BJ (cell line): Measurements from ENCODE around the gene NCBP1. TPM values are rescaled to one million over a fixed set of nuclear protein-coding genes. Genes with fewer than 3 reads are reported as not detected.
A peak's percentile ranks its signal among the peaks of the same experiment; 100 is the strongest.
"Not testable (repeated sequence)": the region's sequence is repeated elsewhere in the genome, so short reads cannot be mapped to it uniquely, and the experiment has no call there.

Experiments
- CTCF ChIA-PET: fragments of 350-600 bp; formaldehyde crosslinking; extraction: SDS; loops from one replicate; lab custom pipeline; 2021; ENCODE audit warnings: antibody characterized with exemption, inconsistent platforms; lab: Yijun Ruan, JAX
- POLR2A ChIA-PET: fragments of 300-600 bp; sonication (Branson Sonifier 250); formaldehyde crosslinking; extraction: SDS; loops from one replicate; lab custom pipeline; 2021; ENCODE audit warnings: antibody characterized with exemption; lab: Charles Lee
- DNase-seq: peaks from one replicate; pipeline ENCODE4 v3.0.0-alpha.2; 2011; ENCODE audit warnings: low read depth
- H3K27me3 ChIP-seq: 2 replicates; pipeline ENCODE4 v1.6.0; 2011; ENCODE audit warnings: low read length; ENCODE audit not compliant: control insufficient read depth, insufficient read depth
- H3K36me3 ChIP-seq: 2 replicates; pipeline ENCODE4 v1.5.1; 2011; ENCODE audit warnings: low read length; ENCODE audit not compliant: control insufficient read depth, insufficient read depth
- H3K4me3 ChIP-seq: 2 replicates; pipeline ENCODE4 v1.5.1; 2011; ENCODE audit warnings: low read depth, mild to moderate bottlenecking, control low read depth, low read length
- polyA minus RNA-seq: library from RNA; depleted of rRNA, polyadenylated mRNA; stranded (reverse); fragments of >200 nt; gene quantifications from 2 replicates; pipeline ENCODE4 v1.2.3, GENCODE V29; 2011; rRNA and poly(A)+ RNA removed
- polyA plus RNA-seq: library from polyadenylated mRNA; depleted of rRNA; stranded (reverse); fragments of >200 nt; gene quantifications from 2 replicates; pipeline ENCODE4 v1.2.3, GENCODE V29; 2011; rRNA removed
- TF ChIP-seq, protein P1 (sequence below): IDR thresholded peaks from 2 replicates; pipeline ENCODE4 v1.5.1; 2011; ENCODE audit warnings: low read depth, mild to moderate bottlenecking, control low read depth, inconsistent platforms, low read length, moderate library complexity; ENCODE audit not compliant: insufficient read depth

Gene NCBP1, protein sequence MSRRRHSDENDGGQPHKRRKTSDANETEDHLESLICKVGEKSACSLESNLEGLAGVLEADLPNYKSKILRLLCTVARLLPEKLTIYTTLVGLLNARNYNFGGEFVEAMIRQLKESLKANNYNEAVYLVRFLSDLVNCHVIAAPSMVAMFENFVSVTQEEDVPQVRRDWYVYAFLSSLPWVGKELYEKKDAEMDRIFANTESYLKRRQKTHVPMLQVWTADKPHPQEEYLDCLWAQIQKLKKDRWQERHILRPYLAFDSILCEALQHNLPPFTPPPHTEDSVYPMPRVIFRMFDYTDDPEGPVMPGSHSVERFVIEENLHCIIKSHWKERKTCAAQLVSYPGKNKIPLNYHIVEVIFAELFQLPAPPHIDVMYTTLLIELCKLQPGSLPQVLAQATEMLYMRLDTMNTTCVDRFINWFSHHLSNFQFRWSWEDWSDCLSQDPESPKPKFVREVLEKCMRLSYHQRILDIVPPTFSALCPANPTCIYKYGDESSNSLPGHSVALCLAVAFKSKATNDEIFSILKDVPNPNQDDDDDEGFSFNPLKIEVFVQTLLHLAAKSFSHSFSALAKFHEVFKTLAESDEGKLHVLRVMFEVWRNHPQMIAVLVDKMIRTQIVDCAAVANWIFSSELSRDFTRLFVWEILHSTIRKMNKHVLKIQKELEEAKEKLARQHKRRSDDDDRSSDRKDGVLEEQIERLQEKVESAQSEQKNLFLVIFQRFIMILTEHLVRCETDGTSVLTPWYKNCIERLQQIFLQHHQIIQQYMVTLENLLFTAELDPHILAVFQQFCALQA
- polyA plus RNA-seq, result 11.0 and 21.8 TPM in 2 replicates
- polyA minus RNA-seq, result 12.7 and 15.1 TPM in 2 replicates

DNA sequence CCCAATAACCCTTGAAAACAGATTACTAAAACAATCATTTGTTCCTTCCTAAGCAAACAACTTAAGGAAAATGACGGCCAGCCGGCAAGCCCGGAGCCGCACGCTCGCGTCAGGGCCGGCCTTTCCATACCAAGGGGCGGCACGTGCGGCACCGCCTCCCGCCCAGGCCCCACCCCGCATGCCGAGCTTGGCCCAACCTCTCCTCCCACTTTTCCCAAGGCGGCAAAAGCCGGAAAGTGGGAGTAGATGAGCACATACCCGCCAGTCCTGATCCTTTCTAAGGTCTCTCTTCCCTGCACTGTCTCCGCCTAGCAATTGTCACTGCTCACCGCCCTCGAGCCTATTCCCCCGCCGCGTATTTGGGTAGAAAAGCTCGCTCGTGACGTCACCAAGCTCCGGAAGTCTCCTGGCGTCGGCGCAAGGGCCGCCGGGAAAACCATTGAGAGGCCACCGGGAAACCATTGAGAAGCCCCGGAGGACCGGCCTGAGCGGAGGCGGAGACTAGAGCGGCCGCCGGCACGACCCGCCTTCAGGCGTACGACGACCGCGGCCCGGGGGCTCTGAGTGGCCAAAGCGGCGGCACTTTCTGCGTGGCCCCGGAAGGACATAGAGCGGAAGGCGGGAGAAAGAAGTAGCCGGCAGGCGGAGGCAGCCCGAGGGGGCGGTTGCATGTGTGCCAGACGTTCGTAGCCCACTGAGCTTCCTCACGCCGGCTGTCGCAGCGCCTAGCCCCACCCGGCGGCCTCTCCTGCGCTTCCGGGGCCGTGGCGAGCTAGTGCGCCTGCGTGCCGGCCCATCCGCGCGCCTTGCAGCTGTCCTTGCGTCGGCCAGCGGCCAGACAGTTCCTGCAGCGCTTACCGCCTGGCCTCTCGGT is at the start of gene NCBP1, which contains the start of gene TSTD2:
TSS of gene NCBP1 (plus strand) at position 837 of the 874 bp plus-strand sequence. CDS start 61 bp downstream, outside the sequence.
TSS of gene TSTD2 (minus strand) at position 384 of the 874 bp plus-strand sequence. CDS start 5,806 bp downstream, outside the sequence.
- H3K36me3 ChIP-seq, result no peaks in the 10 kb centered on the region
- TF ChIP-seq, protein P1, sequence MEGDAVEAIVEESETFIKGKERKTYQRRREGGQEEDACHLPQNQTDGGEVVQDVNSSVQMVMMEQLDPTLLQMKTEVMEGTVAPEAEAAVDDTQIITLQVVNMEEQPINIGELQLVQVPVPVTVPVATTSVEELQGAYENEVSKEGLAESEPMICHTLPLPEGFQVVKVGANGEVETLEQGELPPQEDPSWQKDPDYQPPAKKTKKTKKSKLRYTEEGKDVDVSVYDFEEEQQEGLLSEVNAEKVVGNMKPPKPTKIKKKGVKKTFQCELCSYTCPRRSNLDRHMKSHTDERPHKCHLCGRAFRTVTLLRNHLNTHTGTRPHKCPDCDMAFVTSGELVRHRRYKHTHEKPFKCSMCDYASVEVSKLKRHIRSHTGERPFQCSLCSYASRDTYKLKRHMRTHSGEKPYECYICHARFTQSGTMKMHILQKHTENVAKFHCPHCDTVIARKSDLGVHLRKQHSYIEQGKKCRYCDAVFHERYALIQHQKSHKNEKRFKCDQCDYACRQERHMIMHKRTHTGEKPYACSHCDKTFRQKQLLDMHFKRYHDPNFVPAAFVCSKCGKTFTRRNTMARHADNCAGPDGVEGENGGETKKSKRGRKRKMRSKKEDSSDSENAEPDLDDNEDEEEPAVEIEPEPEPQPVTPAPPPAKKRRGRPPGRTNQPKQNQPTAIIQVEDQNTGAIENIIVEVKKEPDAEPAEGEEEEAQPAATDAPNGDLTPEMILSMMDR, result no peak
- CTCF ChIA-PET, result interaction anchor here (0.6 to 8.0 kb wide), 6 partner anchors 17 to 267 kb away, joined by 3 to 37 read pairs (median 3); no protein-coding TSS in a partner anchor
- peak; percentile 90 for DNase-seq
- POLR2A ChIA-PET, result interaction anchor here (0.6 kb wide), 1 partner anchor 597 kb away, joined by 3 read pairs; no protein-coding TSS in a partner anchor
- no peaks in the 10 kb centered on the region for H3K27me3 ChIP-seq
- peak within 1 kb of the TSS; percentile 88 for H3K4me3 ChIP-seq

DNA sequence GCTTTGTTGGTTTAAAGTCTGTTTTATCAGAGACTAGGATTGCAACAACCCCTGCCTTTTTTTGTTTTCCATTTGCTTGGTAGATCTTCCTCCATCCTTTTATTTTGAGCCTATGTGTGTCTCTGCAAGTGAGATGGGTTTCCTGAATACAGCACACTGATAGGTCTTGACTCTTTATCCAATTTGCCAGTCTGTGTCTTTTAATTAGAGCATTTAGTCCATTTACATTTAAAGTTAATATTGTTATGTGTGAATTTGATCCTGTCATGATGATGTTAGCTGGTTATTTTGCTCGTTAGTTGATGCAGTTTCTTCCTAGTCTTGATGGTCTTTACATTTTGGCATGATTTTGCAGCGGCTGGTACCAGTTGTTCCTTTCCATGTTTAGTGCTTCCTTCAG is 48.8 kb upstream of the NCBP1 start:
- H3K36me3 ChIP-seq, H3K27me3 ChIP-seq, DNase-seq, H3K4me3 ChIP-seq, CTCF ChIA-PET, POLR2A ChIA-PET: not testable (repeated sequence)

DNA sequence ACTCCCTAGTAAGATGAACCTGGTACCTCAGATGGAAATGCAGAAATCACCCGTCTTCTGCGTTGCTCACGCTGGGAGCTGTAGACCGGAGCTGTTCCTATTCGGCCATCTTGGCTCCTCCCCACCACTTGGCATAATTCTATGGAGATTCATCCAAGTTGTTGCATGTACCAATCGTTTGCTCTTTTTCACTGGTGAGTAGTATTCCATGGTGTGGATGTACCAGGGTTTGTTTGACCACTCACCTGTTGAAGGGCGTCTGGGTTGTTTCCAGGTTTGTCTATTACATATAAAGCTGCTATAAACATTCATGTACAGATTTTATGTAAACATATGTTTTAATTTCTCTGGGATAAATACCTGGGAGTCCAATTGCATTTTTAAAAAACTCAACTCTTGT is 46.7 kb upstream of the NCBP1 start:
- POLR2A ChIA-PET, DNase-seq, H3K27me3 ChIP-seq, H3K4me3 ChIP-seq, H3K36me3 ChIP-seq: not testable (repeated sequence)
- CTCF ChIA-PET, result interaction anchor here (1.0 kb wide), 1 partner anchor 15 kb away, joined by 4 read pairs; no protein-coding TSS in a partner anchor

DNA sequence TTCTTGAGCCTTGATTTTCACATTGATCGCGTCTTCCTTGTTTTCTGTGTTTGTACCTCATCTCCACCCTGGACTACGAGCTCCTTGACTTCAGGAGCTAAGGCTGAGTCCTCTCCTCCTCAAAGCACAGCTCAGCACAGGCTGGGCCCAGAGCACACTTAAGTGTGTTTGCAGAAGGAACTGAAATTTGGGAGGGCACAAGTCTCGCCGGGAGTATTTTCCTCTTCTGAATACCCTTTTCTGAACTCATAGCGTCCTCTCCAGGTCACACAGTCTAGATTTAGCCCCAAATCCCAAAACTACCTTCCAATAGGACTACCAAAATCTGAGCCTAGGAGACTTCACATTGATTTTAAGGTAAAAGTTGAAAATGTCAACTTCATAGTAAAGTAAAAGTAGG is 42.1 kb upstream of the NCBP1 start:
- ChIA-PET CTCF (interaction anchor here (1.9 to 18.0 kb wide), 2 partner anchors 123 kb away, joined by 11 to 292 read pairs; no protein-coding TSS in a partner anchor), POLR2A (no interaction called here)
- TF ChIP-seq, protein P1, result no peak
- H3K36me3 ChIP-seq, result no peaks in the 10 kb centered on the region
- H3K27me3 ChIP-seq, result no peaks in the 10 kb centered on the region
- no peak for DNase-seq
- H3K4me3 ChIP-seq, result no peak overlapping the region

DNA sequence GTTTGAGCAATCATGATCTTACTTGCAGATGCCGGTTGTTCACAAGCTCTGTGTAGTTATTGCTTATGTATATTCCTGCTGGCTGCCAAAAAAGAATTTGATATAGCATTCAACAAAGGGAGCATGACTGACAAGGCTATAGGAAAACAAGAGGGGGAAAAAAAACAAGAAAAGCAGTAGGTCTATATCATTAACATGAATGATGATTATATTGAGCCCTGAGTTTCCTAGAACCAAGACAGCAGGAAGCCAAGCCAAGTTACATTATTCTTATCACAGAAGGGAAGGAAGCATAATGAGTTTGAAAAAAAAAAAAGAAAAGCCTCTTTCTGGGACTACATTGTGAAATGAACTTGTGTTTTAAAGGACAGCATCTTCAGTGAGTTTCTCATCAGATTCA is 41.5 kb upstream of the NCBP1 start:
- CTCF ChIA-PET, result interaction anchor here (18.0 kb wide), 1 partner anchor 124 kb away, joined by 292 read pairs; no protein-coding TSS in a partner anchor
- POLR2A ChIA-PET, result no interaction called here
- DNase-seq, result no peak
- H3K4me3 ChIP-seq, result no peak overlapping the region
- H3K36me3 ChIP-seq, result no peaks in the 10 kb centered on the region
- TF ChIP-seq, protein P1, result no peak
- H3K27me3 ChIP-seq, result no peaks in the 10 kb centered on the region
